Astrocyte (in vitro differentiated cells and primary cell): ENCODE results near the gene TNFRSF13B. TPM values are rescaled to one million over a fixed set of nuclear protein-coding genes. Genes with fewer than 3 reads are reported as not detected.

Experiments used
- DNase-seq: peaks from one replicate; pipeline ENCODE4 v3.0.0-alpha.2; 2010; ENCODE audit warnings: low read depth
- FAIRE-seq: peaks from 2 replicates; lab custom pipeline; 2011; peaks lifted over from hg19 to GRCh38; lab: Jason Lieb, UNC
- H2AFZ ChIP-seq: 2 replicates; pipeline ENCODE4 v1.6.0; 2012; ENCODE audit warnings: low read depth, low read length, inconsistent platforms
- H3K27ac ChIP-seq: 2 replicates; pipeline ENCODE4 v1.5.1; 2011; ENCODE audit warnings: low read depth, low read length, inconsistent platforms
- H3K27me3 ChIP-seq: 2 replicates; pipeline ENCODE4 v1.6.0; 2011; ENCODE audit warnings: low read length, inconsistent platforms; ENCODE audit not compliant: insufficient read depth
- H3K36me3 ChIP-seq: 2 replicates; pipeline ENCODE4 v1.5.1; 2011; ENCODE audit warnings: low read length, inconsistent platforms; ENCODE audit not compliant: insufficient read depth
- H3K4me1 ChIP-seq: 2 replicates; pipeline ENCODE4 v1.5.1; 2011; ENCODE audit warnings: low read length, inconsistent platforms; ENCODE audit not compliant: insufficient read depth
- H3K4me2 ChIP-seq: 2 replicates; pipeline ENCODE4 v1.6.0; 2012; ENCODE audit warnings: low read length, inconsistent platforms
- H3K4me3 ChIP-seq: 2 replicates; pipeline ENCODE4 v1.5.1; 2011; ENCODE audit warnings: low read depth, mild to moderate bottlenecking, low read length, inconsistent platforms; ENCODE audit not compliant: insufficient read depth
- H3K79me2 ChIP-seq: 2 replicates; pipeline ENCODE4 v1.6.0; 2012; ENCODE audit warnings: mild to moderate bottlenecking, low read length, inconsistent platforms; ENCODE audit not compliant: insufficient read depth
- H3K9ac ChIP-seq: 2 replicates; pipeline ENCODE4 v1.6.0; 2012; ENCODE audit warnings: mild to moderate bottlenecking, low read length, inconsistent platforms
- H3K9me3 ChIP-seq: 2 replicates; pipeline ENCODE4 v1.5.1; 2012; ENCODE audit warnings: low read depth, mild to moderate bottlenecking, low read length, inconsistent platforms; ENCODE audit not compliant: insufficient read depth
- H4K20me1 ChIP-seq: 2 replicates; pipeline ENCODE4 v1.6.0; 2012; ENCODE audit warnings: low read length, inconsistent platforms; ENCODE audit not compliant: insufficient read depth
- H3K27ac Mint-ChIP-seq: one replicate; pipeline ENCODE4 v1.8.0; 2021; ENCODE audit warnings: mild to moderate bottlenecking, mixed read lengths; ENCODE audit not compliant: unreplicated experiment
- H3K27me3 Mint-ChIP-seq: one replicate; pipeline ENCODE4 v1.8.0; 2021; ENCODE audit warnings: low read depth, mixed read lengths; ENCODE audit not compliant: unreplicated experiment
- H3K36me3 Mint-ChIP-seq: one replicate; pipeline ENCODE4 v1.8.0; 2021; ENCODE audit warnings: low read depth, mixed read lengths; ENCODE audit not compliant: unreplicated experiment
- H3K4me1 Mint-ChIP-seq: one replicate; pipeline ENCODE4 v1.8.0; 2021; ENCODE audit warnings: low read depth, mixed read lengths; ENCODE audit not compliant: unreplicated experiment
- H3K4me3 Mint-ChIP-seq: one replicate; pipeline ENCODE4 v1.8.0; 2021; ENCODE audit warnings: mild to moderate bottlenecking, moderate library complexity, mixed read lengths; ENCODE audit not compliant: unreplicated experiment
- H3K9me3 Mint-ChIP-seq: one replicate; pipeline ENCODE4 v1.8.0; 2021; ENCODE audit warnings: mild to moderate bottlenecking, mixed read lengths; ENCODE audit not compliant: unreplicated experiment
- EZH2 ChIP-seq: IDR thresholded peaks from 2 replicates; pipeline ENCODE4 v1.6.1; 2012; ENCODE audit warnings: mild to moderate bottlenecking, low read length, inconsistent platforms; ENCODE audit not compliant: insufficient read depth
- total RNA-seq: library from RNA; stranded (reverse); gene quantifications from 2 replicates; pipeline ENCODE4 v1.2.1, GENCODE V29; 2021
- TF ChIP-seq, protein P1 (sequence below): IDR thresholded peaks from 2 replicates; pipeline ENCODE4 v1.5.1; 2011; ENCODE audit warnings: low read depth, mild to moderate bottlenecking, inconsistent platforms, low read length, moderate library complexity; ENCODE audit not compliant: insufficient read depth

The TNFRSF13B gene
- total RNA-seq, 1 donor from 2014 or later = not detected

DNA sequence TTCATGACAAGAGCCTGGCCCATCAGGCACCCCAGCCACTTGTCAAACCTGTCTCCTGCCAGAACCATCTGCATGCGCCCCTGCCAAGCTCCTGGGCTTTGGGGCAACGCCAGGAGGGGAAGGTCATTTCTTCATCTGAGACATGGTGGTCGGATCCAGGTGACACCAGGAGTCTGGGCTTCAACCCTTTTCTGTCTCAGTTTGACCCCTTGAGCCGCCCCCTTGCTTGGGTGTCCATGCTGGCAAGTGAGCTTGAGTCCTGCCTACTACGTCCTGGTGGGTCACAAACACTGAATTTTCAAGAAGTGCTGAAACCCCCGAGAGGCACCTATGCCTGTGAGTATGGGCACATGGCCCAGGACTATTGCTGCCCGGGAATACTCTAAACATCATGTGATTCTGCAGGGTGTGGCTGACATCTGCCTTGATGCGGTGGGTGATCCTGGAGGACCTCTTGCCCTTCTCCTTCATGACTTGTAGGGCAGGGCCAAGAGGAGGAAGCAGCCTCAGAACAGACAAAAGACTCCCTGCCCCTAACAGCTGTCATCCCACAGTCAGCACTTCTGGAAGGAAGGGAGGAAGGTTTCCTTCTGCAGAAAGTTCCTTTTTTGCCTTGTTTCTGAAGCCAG, 43.4 kb downstream of the TNFRSF13B start:
- Histone ChIP-seq H4K20me1 (no peaks in the 10 kb centered on the region), H2AFZ (no peak overlapping the region), H3K27ac (no peak overlapping the region), H3K4me2 (no peak overlapping the region), H3K36me3 (no peaks in the 10 kb centered on the region), H3K79me2 (no peaks in the 10 kb centered on the region), H3K9ac (no peak overlapping the region), H3K4me1 (no peaks in the 10 kb centered on the region), H3K9me3 (no peaks in the 10 kb centered on the region), H3K27me3 (no peaks in the 10 kb centered on the region), H3K4me3 (no peak overlapping the region)
- TF ChIP-seq, protein P1, sequence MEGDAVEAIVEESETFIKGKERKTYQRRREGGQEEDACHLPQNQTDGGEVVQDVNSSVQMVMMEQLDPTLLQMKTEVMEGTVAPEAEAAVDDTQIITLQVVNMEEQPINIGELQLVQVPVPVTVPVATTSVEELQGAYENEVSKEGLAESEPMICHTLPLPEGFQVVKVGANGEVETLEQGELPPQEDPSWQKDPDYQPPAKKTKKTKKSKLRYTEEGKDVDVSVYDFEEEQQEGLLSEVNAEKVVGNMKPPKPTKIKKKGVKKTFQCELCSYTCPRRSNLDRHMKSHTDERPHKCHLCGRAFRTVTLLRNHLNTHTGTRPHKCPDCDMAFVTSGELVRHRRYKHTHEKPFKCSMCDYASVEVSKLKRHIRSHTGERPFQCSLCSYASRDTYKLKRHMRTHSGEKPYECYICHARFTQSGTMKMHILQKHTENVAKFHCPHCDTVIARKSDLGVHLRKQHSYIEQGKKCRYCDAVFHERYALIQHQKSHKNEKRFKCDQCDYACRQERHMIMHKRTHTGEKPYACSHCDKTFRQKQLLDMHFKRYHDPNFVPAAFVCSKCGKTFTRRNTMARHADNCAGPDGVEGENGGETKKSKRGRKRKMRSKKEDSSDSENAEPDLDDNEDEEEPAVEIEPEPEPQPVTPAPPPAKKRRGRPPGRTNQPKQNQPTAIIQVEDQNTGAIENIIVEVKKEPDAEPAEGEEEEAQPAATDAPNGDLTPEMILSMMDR = no peak
- no peak for TF ChIP-seq EZH2
- H3K9me3 Mint-ChIP-seq = no peaks in the 10 kb centered on the region
- no peak overlapping the region for H3K4me3 Mint-ChIP-seq
- H3K27ac Mint-ChIP-seq = no peak overlapping the region
- peaks cover 16% of the 10 kb centered on the region for H3K27me3 Mint-ChIP-seq
- no peak for FAIRE-seq
- H3K4me1 Mint-ChIP-seq = no peaks in the 10 kb centered on the region
- no peaks in the 10 kb centered on the region for H3K36me3 Mint-ChIP-seq
- DNase-seq = no peak

DNA sequence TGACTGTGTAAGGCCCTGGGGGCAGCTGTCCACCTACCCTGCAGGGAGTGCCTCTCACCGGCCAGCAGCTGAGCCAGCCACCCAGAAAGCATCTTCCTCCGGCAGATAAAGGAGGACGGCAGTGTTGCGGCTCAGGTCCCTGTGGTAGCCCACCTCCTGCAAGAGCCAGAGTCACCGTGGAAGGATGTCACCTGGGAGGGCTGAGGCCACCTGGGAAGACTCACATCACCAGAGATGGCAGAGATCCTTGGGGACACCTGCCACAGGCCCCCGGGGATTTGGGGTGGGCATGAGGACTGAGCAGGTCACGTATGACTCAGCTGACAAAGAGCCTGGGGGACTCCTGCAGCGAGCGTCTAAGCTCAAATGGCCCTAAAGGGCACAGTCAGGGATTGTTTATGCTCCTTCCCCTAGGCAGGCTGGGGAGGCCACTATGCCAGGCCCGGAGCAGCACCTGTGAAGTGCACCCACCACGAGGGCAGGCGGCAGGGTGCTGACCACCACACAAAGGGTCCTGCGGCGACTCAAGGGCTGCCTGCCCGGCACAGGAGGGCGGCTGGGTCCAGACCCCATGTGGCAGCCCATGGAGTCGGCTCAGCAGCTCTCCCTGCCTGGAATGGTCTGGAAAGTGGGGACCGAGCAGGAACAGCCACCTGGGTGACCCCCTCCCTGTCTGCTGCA, 44.1 kb downstream of the TNFRSF13B start:
- no peak overlapping the region for H3K27ac ChIP-seq
- H3K27me3 ChIP-seq = no peaks in the 10 kb centered on the region
- no peak overlapping the region for H3K4me3 ChIP-seq
- H3K4me1 ChIP-seq = no peaks in the 10 kb centered on the region
- H3K4me2 ChIP-seq = no peak overlapping the region
- no peaks in the 10 kb centered on the region for H3K36me3 Mint-ChIP-seq
- no peaks in the 10 kb centered on the region for H3K36me3 ChIP-seq
- H3K4me1 Mint-ChIP-seq = no peaks in the 10 kb centered on the region
- no peaks in the 10 kb centered on the region for H3K79me2 ChIP-seq
- no peaks in the 10 kb centered on the region for H3K9me3 ChIP-seq
- no peak for DNase-seq
- H2AFZ ChIP-seq = no peak overlapping the region
- TF ChIP-seq EZH2 = no peak
- TF ChIP-seq, protein P1 = no peak
- no peaks in the 10 kb centered on the region for H3K9me3 Mint-ChIP-seq
- no peak overlapping the region for H3K4me3 Mint-ChIP-seq
- no peak for FAIRE-seq
- no peak overlapping the region for H3K9ac ChIP-seq
- H3K27me3 Mint-ChIP-seq = peaks cover 16% of the 10 kb centered on the region
- H4K20me1 ChIP-seq = no peaks in the 10 kb centered on the region
- no peak overlapping the region for H3K27ac Mint-ChIP-seq
